Measurements from ENCODE around the gene PRSS2.

Gene PRSS2

DNA sequence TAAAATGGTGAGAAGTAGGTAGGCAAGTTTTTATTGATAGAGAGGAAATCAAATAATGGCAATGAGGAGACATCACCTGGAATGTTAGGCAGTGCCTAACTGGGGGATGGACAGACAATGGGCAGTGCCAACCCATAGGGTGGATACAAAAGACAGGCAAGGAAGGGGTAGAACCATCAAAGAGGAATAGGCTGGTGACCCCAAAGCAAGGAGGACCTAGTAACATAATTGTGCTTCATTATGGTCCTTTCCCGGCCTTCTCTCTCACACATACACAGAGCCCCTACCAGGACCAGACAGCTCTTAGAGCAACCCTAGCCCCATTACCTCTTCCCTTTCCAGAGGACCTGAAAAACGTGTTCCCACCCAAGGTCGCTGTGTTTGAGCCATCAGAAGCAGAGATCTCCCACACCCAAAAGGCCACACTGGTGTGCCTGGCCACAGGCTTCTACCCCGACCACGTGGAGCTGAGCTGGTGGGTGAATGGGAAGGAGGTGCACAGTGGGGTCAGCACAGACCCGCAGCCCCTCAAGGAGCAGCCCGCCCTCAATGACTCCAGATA, 30.0 kb downstream of the PRSS2 start:
- no peak for FAIRE-seq
- no peak for DNase-seq (ENCODE audit: low spot score)

GRCh38 chr7:142801601-142802295, 31.0 kb downstream of the PRSS2 start:
- DNase-seq (ENCODE audit: low spot score) (no peak), FAIRE-seq (no peak)

DNA sequence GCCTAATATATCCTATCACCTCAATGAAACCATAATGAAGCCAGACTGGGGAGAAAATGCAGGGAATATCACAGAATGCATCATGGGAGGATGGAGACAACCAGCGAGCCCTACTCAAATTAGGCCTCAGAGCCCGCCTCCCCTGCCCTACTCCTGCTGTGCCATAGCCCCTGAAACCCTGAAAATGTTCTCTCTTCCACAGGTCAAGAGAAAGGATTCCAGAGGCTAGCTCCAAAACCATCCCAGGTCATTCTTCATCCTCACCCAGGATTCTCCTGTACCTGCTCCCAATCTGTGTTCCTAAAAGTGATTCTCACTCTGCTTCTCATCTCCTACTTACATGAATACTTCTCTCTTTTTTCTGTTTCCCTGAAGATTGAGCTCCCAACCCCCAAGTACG, 31.5 kb downstream of the PRSS2 start:
- FAIRE-seq (no peak), DNase-seq (ENCODE audit: low spot score) (no peak)

DNA sequence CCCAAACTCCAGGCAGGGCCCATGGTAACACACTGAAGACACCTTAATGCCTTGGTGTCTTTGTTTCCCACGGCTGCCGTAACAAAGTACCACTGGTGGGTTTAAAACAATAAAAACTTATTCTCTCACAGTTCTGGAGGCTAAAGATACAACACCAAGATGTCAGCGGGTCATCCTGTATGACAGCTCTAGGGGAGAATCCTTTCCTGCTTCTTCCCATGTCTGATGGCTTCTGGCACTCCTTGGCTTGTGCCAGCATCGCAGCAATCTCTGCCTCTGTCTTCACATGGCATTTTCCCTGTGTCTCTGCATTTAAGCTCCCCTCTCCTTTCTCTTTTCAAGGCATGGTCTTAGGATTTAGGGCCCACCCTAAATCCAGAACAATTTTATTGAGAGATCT, 33.1 kb downstream of the PRSS2 start:
- FAIRE-seq (no peak), DNase-seq (ENCODE audit: low spot score) (no peak)

DNA sequence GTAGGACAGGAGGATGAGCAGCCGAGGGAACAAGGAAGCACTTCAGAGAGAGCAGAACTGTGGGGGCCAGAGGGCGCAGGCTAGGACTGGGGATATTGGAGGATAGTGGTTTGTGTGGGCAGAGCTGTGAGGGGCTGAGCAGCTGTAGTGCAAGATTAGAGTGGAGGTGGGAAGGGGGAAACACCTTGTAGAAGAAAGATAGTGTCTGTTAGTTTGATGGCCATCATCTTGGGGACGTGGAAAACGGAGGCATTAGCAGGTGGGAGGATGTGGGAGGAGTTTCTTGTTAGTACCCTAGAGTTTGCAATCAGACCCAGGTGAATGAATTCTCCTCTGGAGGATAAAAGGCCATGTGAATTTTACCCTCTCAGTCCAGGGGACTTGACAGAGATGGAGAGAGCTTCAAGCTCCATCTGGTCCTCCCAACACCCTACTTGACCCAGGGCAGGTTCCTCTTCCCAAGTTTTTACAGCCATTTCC, 34.0 kb downstream of the PRSS2 start:
- FAIRE-seq (no peak), DNase-seq (ENCODE audit: low spot score) (no peak)

DNA sequence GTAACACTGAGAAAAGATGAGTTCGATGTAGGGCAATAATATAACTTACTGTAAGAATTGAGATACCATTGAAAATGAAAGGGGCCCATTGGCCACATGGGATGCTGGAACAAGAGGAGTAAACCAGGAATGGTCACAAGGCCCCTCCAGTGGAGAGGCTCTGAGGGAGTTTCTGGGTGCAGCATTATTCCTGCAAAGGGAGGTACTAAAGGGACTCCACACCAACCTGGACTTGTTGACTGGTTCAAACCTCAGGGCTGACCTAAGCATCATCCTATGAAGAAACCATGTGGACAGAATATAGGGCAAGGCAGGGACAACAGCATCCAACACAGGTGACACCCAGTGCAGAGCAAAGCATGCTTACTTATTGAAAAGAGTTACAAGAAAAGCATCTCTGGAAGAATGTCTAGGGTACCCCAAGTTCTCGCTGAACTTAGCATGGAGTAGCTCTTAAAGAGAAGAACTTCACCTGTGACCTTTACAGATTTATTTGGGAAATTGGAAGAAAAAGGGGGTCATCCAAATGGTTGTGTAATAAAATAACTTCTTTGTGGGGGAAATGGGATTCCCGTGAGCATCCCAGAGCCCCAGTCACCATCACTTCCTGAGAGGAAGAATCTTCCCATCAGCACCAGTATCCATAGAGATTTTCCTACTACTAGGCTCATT, 34.7 kb downstream of the PRSS2 start:
- no peak for DNase-seq (ENCODE audit: low spot score)
- FAIRE-seq, result no peak

GRCh38 chr7:142806022-142806356, 35.2 kb downstream of the PRSS2 start:
- DNase-seq (ENCODE audit: low spot score) (no peak), FAIRE-seq (no peak)

DNA sequence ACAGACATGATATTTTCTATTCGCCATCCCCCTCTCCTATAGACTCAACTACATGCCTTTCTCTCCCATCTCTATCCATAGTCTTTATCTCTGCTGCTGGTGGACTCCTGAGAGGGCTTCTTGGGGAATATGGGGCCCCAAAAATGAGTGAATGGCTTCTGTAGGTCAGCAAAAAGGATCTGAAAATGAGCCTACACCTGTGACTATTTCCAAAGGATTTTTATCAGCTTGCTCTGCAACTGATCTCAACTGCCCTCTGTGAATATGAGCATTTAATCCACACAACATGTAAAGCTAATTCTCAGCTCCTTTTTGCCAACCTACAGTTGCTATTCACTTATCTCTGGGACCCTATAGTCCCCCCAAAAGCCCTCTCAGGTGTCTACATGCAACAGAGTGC, 36.2 kb downstream of the PRSS2 start:
- FAIRE-seq (no peak), DNase-seq (ENCODE audit: low spot score) (no peak)

DNA sequence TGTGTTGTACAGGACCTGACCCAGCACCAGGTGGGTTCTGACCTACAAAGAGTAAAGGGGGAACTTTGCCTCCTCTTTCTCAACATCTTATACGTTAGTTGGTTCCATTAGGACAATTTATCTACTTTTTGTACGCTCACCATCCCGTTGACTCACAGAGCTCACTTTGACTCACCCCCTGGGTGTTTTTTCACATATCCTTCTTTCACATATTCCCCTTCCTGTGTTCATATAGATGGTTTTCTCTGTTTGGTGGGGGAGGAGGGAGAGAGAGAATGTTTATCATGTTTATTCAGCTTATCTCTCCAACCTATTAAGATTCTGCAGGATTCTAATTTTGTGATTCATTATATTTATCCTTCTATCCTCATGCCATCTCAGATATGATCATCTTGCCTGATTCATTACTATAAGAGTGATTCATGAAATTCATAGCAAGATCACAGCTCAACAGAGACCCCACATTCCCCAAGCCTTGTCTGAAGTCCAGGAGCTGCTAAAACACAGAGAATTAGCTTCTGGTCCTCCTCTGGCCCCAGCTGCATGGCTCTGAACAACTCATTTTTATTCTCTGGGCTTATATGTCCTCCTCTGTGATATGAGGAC, 37.2 kb downstream of the PRSS2 start:
- no peak for FAIRE-seq
- no peak for DNase-seq (ENCODE audit: low spot score)

DNA sequence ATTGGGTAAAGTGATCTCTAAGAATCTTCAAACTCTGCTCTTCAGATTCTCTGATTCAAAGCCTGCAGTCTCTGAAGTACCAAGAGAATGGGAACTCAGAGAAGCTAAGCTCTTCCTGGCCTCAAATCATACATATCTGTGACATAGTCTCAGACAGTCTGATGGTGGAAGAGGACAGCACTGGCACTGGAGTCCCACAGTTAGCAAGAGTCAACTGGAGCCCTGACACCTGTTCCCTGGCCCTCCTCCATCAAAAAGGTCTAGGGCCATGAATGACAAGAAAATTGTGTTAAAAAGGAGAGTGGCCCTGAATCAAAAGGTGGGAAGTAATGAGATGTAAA, 37.7 kb downstream of the PRSS2 start:
- DNase-seq (ENCODE audit: low spot score) (no peak), FAIRE-seq (no peak)

- no peak for DNase-seq (ENCODE audit: low spot score)
- no peak for FAIRE-seq
Observed at GRCh38 chr7:142808802-142809583, 38.2 kb downstream of the PRSS2 start.

GRCh38 chr7:142809671-142810070, 38.9 kb downstream of the PRSS2 start:
- FAIRE-seq, result no peak
- DNase-seq (ENCODE audit: low spot score), result no peak

GRCh38 chr7:142811154-142811737, 40.5 kb downstream of the PRSS2 start:
- no peak for FAIRE-seq
- DNase-seq (ENCODE audit: low spot score), result peak; percentile 48

DNA sequence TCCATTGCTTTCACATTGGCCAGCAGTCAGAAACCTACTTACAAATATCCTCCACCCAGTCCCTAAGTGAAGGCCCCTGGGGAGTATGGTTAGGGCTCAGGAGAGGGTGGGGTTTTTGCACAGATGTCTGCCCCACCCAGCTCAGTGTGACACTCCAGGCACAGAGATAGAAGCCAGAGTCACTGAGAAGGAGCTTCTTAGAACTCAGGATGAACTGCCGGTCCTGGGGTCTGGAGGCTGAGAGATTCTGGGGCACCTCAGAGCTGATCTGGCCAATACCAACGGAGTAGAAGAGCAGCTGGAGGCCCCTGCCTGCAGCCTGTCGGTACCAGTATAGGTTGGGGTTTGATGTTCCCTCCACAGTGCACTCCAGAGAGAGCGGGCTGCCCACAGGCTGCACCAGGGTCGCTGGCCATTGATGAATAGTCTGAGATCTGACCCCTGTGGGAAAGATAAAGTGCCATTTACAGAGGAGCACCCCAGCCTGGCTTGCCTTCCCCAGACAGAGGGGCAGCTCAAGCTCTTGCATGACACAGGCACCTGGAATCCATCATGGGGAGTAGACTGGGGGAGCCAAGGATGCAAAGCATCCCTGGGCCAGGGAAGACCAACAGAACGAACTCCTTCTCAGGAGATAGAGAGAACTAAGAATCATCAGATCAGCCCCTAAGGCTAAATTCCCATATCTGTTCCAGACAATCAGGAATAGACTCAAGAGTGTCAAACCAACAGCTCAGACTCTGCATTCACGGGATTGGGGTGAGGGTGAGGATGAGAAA, 41.9 kb downstream of the PRSS2 start:
- no peak for FAIRE-seq
- no peak for DNase-seq (ENCODE audit: low spot score)

GRCh38 chr7:142813226-142813625, 42.5 kb downstream of the PRSS2 start:
- DNase-seq (ENCODE audit: low spot score) (no peak), FAIRE-seq (no peak)

GRCh38 chr7:142813699-142814098, 42.9 kb downstream of the PRSS2 start:
- DNase-seq (ENCODE audit: low spot score) (no peak), FAIRE-seq (no peak)

DNA sequence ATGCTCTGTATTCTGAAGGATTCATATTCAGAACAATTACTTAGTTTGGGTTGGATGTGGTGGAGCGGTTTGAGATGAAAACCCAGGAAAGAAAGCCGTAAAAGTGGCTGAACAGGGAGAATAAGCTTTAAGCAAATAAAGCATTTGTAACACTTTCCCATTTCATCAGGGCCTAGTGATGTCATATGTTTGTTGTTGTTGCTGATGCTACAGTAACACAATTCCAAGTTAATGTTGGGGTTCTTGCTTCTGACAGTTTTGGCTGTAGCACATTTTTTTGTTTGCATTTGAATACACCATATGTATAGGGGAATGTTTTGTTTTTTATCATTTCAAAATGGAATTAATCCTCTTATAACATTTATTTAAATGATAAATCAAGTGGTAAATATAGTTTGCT, 43.7 kb downstream of the PRSS2 start:
- FAIRE-seq (no peak), DNase-seq (ENCODE audit: low spot score) (no peak)

DNA sequence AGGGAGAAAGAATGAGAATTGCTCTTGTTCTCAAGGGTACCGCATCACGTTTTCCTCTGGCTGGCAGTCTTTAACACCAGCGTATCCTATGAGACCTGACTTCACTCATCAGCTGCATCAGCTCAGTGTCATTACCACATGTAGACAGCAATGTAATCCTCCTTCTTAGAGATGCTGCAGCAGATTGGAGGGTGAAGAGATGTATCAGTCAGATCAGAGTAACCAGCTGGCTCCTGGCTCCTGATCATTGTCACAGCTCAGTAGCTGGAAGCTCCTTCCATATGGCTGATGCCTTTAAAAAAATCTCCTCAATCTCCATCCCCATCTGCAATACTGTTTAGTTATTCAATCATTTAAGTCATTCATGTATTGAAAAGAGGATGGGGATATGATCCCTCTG, 44.4 kb downstream of the PRSS2 start:
- FAIRE-seq (no peak), DNase-seq (ENCODE audit: low spot score) (no peak)

- FAIRE-seq (no peak), DNase-seq (ENCODE audit: low spot score) (no peak)
Observed at GRCh38 chr7:142817506-142817905, 46.7 kb downstream of the PRSS2 start.

- DNase-seq (ENCODE audit: low spot score), result no peak
- FAIRE-seq, result no peak
Observed at GRCh38 chr7:142819530-142819929, 48.8 kb downstream of the PRSS2 start.

DNA sequence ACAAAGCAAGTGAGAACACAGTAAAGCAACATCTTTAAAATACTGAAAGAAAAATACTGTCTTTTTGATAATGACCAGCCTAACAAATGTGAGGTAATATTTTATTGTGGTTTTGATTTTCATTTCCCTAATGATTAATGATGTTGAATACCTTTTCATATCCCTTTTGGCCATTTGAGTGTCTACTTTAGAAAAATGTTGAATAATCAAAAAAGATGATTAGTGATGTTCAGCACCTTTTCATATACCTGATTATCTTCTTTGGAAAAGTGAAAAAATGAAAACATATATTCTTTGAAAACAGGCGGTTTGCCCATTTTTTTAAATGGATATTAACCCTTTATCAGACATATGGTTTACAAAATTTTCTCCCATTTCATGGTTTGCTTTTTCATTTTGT, 51.9 kb downstream of the PRSS2 start:
- FAIRE-seq (no peak), DNase-seq (ENCODE audit: low spot score) (no peak)
